ENCODE data around the gene RND1. TPM values are rescaled to one million over a fixed set of nuclear protein-coding genes. Genes with fewer than 3 reads are reported as not detected.

RND1 gene
- 4.3 to 5.7 TPM (median 5.0 TPM) in 5 replicates for total RNA-seq (2022; extraction: Qiagen RNA extraction)

DNA sequence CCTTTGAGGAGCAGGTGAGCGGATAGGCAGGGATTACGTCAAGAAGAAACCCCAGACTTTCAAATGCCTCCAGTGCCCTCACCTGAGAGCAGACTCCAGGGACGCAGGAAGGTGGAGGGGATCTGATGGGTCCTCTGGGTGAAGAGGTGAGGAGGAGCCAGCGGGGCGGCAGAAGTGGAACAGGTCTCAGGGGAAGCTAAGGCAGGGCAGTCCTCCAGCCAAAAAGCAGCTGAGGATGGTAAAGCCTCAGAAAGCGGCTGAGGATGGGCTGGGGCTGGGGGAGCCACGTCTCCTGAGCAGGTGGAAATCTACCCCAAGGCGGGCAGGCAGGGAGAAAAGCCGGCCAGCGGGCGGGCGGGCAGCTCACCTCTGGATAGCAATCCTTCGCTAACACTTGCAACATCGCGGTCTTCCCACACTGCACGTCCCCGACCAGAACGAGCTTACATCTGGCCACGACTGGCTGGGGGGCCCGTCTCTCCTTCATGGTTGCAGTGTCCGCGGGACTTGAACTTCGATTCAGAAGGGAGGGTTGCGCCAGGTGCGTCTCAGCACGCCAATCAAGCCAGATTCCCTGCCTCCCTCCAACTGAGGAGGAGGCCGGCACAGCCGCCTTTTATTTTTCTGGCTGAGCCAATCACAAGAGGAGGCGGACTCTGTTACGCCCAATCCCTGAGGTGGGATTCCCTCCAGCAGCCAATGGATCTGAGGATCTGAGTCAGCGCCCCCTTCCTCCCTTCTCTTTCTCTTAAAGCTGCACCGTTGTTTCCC is at the start of gene RND1:
Gene RND1 (minus strand): TSS at position 590 of the 771 bp plus-strand sequence. CDS start 103 bp downstream, at position 487.

GRCh38 chr12:48851883-48852733 is 13.6 kb downstream of the RND1 start, which contains the start of gene DDX23:
DDX23 (minus strand) TSS chr12:48852163; CDS start chr12:48845782, 6,381 bp downstream.

GRCh38 chr12:48817873-48818830 is 47.5 kb downstream of the RND1 start, which contains the start of gene CACNB3:
CACNB3 (plus strand) TSS chr12:48818496; CDS start chr12:48818930, 434 bp downstream.

Other genes starting within 250 kb of the RND1 start
- gene KANSL2, start 183.6 kb downstream of the RND1 start, total RNA-seq (2022; extraction: Qiagen RNA extraction), result 37.8 to 53.0 TPM (median 38.5 TPM) in 5 replicates
- gene CCNT1, start 149.2 kb downstream of the RND1 start, total RNA-seq (2022; extraction: Qiagen RNA extraction), result 11.6 to 16.9 TPM (median 13.6 TPM) in 5 replicates
- 9.9 to 14.6 TPM (median 12.8 TPM) in 5 replicates for gene ADCY6, start 76.8 kb downstream of the RND1 start, total RNA-seq (2022; extraction: Qiagen RNA extraction)
- 31.1 to 39.6 TPM (median 34.9 TPM) in 5 replicates for gene CACNB3, start 47.4 kb downstream of the RND1 start, total RNA-seq (2022; extraction: Qiagen RNA extraction)
- 74.2 to 96.4 TPM (median 76.2 TPM) in 5 replicates for gene DDX23, start 13.7 kb downstream of the RND1 start, total RNA-seq (2022; extraction: Qiagen RNA extraction)
- 45.1 to 61.0 TPM (median 59.0 TPM) in 5 replicates for gene FKBP11, start 59.6 kb upstream of the RND1 start, total RNA-seq (2022; extraction: Qiagen RNA extraction)
- gene ARF3, start 91.6 kb upstream of the RND1 start, total RNA-seq (2022; extraction: Qiagen RNA extraction), result 124 to 156 TPM (median 151 TPM) in 5 replicates
- gene WNT10B, start 105.9 kb upstream of the RND1 start, total RNA-seq (2022; extraction: Qiagen RNA extraction), result 1.8 to 2.3 TPM (median 2.0 TPM) in 5 replicates
- gene WNT1, start 112.5 kb upstream of the RND1 start, total RNA-seq (2022; extraction: Qiagen RNA extraction), result 0.07 to 0.15 TPM (median 0.12 TPM) in 5 replicates
- gene DDN, start 133.5 kb upstream of the RND1 start, total RNA-seq (2022; extraction: Qiagen RNA extraction), result 0.62 to 0.75 TPM (median 0.68 TPM) in 5 replicates
- gene PRKAG1, start 152.9 kb upstream of the RND1 start, total RNA-seq (2022; extraction: Qiagen RNA extraction), result 39.3 to 49.0 TPM (median 41.1 TPM) in 5 replicates
- gene KMT2D, start 194.9 kb upstream of the RND1 start, total RNA-seq (2022; extraction: Qiagen RNA extraction), result 30.6 to 49.0 TPM (median 33.5 TPM) in 5 replicates
- gene RHEBL1, start 204.1 kb upstream of the RND1 start, total RNA-seq (2022; extraction: Qiagen RNA extraction), result 3.2 to 4.9 TPM (median 4.6 TPM) in 5 replicates
- 0.03 TPM in 1 of 5 replicates, not detected in the others for gene DHH, start 228.9 kb upstream of the RND1 start, total RNA-seq (2022; extraction: Qiagen RNA extraction)
- 13.4 to 15.4 TPM (median 14.5 TPM) in 5 replicates for gene LMBR1L, start 245.0 kb upstream of the RND1 start, total RNA-seq (2022; extraction: Qiagen RNA extraction)

All from A549 treated with Hydrocortisone at 1 μM for 4 hours (cell line).